Measurements from ENCODE around the gene FOXN4.

DNA sequence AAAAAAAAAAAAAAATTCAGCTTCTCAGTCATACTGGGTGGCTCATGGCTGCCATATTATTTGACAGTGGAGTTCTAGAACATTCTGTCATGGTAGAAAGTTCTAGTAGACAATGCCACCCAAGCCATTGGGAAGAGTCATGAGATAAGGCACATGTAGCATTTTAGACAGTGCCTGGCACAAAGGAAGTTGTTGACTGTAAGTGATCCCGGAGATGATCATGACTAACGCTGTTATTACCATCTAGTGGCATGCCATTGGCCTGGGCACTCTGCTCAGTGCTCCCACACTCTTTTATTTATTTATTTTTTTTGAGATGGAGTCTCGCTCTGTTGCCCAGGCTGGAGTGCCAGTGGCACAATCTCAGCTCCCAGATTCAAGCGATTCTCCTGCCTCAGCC is 80.4 kb downstream of the FOXN4 start:
- TF ChIP-seq, protein P1, sequence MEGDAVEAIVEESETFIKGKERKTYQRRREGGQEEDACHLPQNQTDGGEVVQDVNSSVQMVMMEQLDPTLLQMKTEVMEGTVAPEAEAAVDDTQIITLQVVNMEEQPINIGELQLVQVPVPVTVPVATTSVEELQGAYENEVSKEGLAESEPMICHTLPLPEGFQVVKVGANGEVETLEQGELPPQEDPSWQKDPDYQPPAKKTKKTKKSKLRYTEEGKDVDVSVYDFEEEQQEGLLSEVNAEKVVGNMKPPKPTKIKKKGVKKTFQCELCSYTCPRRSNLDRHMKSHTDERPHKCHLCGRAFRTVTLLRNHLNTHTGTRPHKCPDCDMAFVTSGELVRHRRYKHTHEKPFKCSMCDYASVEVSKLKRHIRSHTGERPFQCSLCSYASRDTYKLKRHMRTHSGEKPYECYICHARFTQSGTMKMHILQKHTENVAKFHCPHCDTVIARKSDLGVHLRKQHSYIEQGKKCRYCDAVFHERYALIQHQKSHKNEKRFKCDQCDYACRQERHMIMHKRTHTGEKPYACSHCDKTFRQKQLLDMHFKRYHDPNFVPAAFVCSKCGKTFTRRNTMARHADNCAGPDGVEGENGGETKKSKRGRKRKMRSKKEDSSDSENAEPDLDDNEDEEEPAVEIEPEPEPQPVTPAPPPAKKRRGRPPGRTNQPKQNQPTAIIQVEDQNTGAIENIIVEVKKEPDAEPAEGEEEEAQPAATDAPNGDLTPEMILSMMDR (IDR thresholded peaks at IDR 0.05): no peak
- no peak for TF ChIP-seq EP300 (IDR thresholded peaks at IDR 0.05)
- TF ChIP-seq POLR2A (IDR thresholded peaks at IDR 0.05): no peak

All from tibial nerve (tissue), 4 donors.